IMR-90 (cell line): Measurements from ENCODE around the gene NPW. TPM values are rescaled to one million over a fixed set of nuclear protein-coding genes. Genes with fewer than 3 reads are reported as not detected.
A peak's percentile ranks its signal among the peaks of the same experiment; 100 is the strongest.

ENCODE experiments used
- ATAC-seq: fragments of 200-7000 bp; cut with Tn5 transposase; 2 replicates; pipeline ENCODE4 v1.9.1; 2020; ENCODE audit warnings: low read depth, mild to moderate bottlenecking, moderate library complexity
- BruUV-seq: library from RNA; stranded (reverse); fragments of 400-500 nt; replicated peaks from 2 replicates; lab custom pipeline; 2021; lab: Mats Ljungman, UMichigan
- CTCF ChIA-PET: fragments of 300-600 bp; formaldehyde crosslinking; extraction: SDS; loops from one replicate; lab custom pipeline; 2021; ENCODE audit warnings: antibody characterized with exemption; lab: Yijun Ruan, JAX
- POLR2A ChIA-PET: fragments of 300-600 bp; sonication (Branson Sonifier 250); formaldehyde crosslinking; loops from one replicate; lab custom pipeline; 2022; ENCODE audit warnings: antibody characterized with exemption; ENCODE audit not compliant: unreplicated experiment; lab: Charles Lee
- DNase-seq: peaks from one replicate; pipeline ENCODE4 v3.0.0; 2013
- H2AFZ ChIP-seq: replicated peaks from 2 replicates; pipeline ENCODE3; 2013; ENCODE audit warnings: low read length, mild to moderate bottlenecking; ENCODE audit not compliant: poor library complexity
- H2AK5ac ChIP-seq: 2 replicates; pipeline ENCODE4 v1.6.1; 2013; ENCODE audit warnings: low read depth, low read length, inconsistent platforms
- H2AK9ac ChIP-seq: replicated peaks from 2 replicates; pipeline ENCODE3; 2013; ENCODE audit warnings: mild to moderate bottlenecking, low read depth, low read length, moderate library complexity; ENCODE audit not compliant: poor library complexity
- H2BK120ac ChIP-seq: 2 replicates; pipeline ENCODE4 v1.6.1; 2013; ENCODE audit warnings: low read depth, low read length, inconsistent platforms
- H2BK15ac ChIP-seq: 3 replicates; pipeline ENCODE4 v1.6.1; 2013; ENCODE audit warnings: low read depth, low read length, inconsistent platforms
- H2BK20ac ChIP-seq: 2 replicates; pipeline ENCODE4 v1.6.1; 2013; ENCODE audit warnings: low read depth, mild to moderate bottlenecking, inconsistent platforms, low read length, moderate library complexity
- H2BK5ac ChIP-seq: 2 replicates; pipeline ENCODE4 v1.6.1; 2013; ENCODE audit warnings: mild to moderate bottlenecking, low read depth, low read length, inconsistent platforms; ENCODE audit not compliant: poor library complexity, severe bottlenecking
- H3K14ac ChIP-seq: replicated peaks from 2 replicates; pipeline ENCODE4 v1.6.1; 2013; ENCODE audit warnings: low read depth, low read length, inconsistent platforms
- H3K18ac ChIP-seq: 2 replicates; pipeline ENCODE4 v1.6.1; 2013; ENCODE audit warnings: low read depth, low read length, control low read depth
- H3K23ac ChIP-seq: 2 replicates; pipeline ENCODE4 v1.6.1; 2013; ENCODE audit warnings: low read depth, low read length, inconsistent platforms
- H3K27ac ChIP-seq: 2 replicates; pipeline ENCODE4 v1.5.1; 2013; ENCODE audit warnings: mild to moderate bottlenecking, control low read depth, low read length; ENCODE audit not compliant: insufficient read depth
- H3K27me3 ChIP-seq: 2 replicates; pipeline ENCODE4 v1.6.1; 2013; ENCODE audit warnings: low read length; ENCODE audit not compliant: control insufficient read depth, insufficient read depth
- H3K36me3 ChIP-seq: 2 replicates; pipeline ENCODE4 v1.6.1; 2013; ENCODE audit warnings: low read length, mixed read lengths; ENCODE audit not compliant: control insufficient read depth, insufficient read depth
- H3K4ac ChIP-seq: 2 replicates; pipeline ENCODE4 v1.6.1; 2013; ENCODE audit warnings: low read depth, low read length, inconsistent platforms
- H3K4me1 ChIP-seq: 2 replicates; pipeline ENCODE4 v1.6.1; 2013; ENCODE audit warnings: low read length, mixed read lengths; ENCODE audit not compliant: control insufficient read depth, insufficient read depth
- H3K4me2 ChIP-seq: 2 replicates; pipeline ENCODE4 v1.6.1; 2013; ENCODE audit warnings: low read depth, mild to moderate bottlenecking, control low read depth, low read length, moderate library complexity
- H3K4me3 ChIP-seq: 2 replicates; pipeline ENCODE4 v1.5.1; 2013; ENCODE audit warnings: low read depth, mild to moderate bottlenecking, control low read depth, low read length, moderate library complexity; ENCODE audit not compliant: insufficient read depth
- H3K56ac ChIP-seq: 2 replicates; pipeline ENCODE4 v1.6.1; 2013; ENCODE audit warnings: low read length, inconsistent platforms; ENCODE audit not compliant: insufficient read depth; ENCODE audit errors: extremely low read depth
- H3K79me1 ChIP-seq, 2 experiments: 2 replicates each; pipeline ENCODE4 v1.6.1; 2013; ENCODE audit warnings: low read length in 2 of 2, inconsistent platforms in 1 of 2, low read depth in 1 of 2
- H3K9ac ChIP-seq: 2 replicates; pipeline ENCODE4 v1.6.1; 2013; ENCODE audit warnings: low read depth, low read length, control low read depth
- H3K9me1 ChIP-seq: 2 replicates; pipeline ENCODE4 v1.6.1; 2013; ENCODE audit warnings: low read length, inconsistent platforms; ENCODE audit not compliant: insufficient read depth
- H3K9me3 ChIP-seq: 2 replicates; pipeline ENCODE4 v1.6.1; 2013; ENCODE audit warnings: low read length; ENCODE audit not compliant: control insufficient read depth, insufficient read depth
- H4K20me1 ChIP-seq: 2 replicates; pipeline ENCODE4 v1.6.1; 2013; ENCODE audit warnings: low read length, inconsistent platforms; ENCODE audit not compliant: insufficient read depth
- H4K5ac ChIP-seq: 2 replicates; pipeline ENCODE4 v1.6.1; 2013; ENCODE audit warnings: mild to moderate bottlenecking, low read depth, low read length, control low read depth
- H4K8ac ChIP-seq, 2 experiments: 2 replicates each; pipeline ENCODE4 v1.6.1; 2013; ENCODE audit warnings: low read depth in 2 of 2, low read length in 2 of 2, control low read depth in 1 of 2, inconsistent platforms in 1 of 2
- H4K91ac ChIP-seq: 2 replicates; pipeline ENCODE4 v1.6.1; 2013; ENCODE audit warnings: low read depth, low read length, inconsistent platforms; ENCODE audit not compliant: insufficient read depth
- BHLHE40 ChIP-seq: fragments of 150-350 bp; IDR thresholded peaks from 2 replicates; pipeline ENCODE4 v1.6.1; 2016; ENCODE audit warnings: mild to moderate bottlenecking, low read depth, low read length
- CHD1 ChIP-seq: IDR thresholded peaks from 2 replicates; pipeline ENCODE4 v1.6.1; 2012; ENCODE audit warnings: low read depth, low read length, improper control_type of control experiment
- CTCF ChIP-seq: conservative IDR thresholded peaks from 2 replicates; pipeline ENCODE4 v1.5.1; 2012; ENCODE audit warnings: mild to moderate bottlenecking, low read depth, low read length, improper control_type of control experiment
- ELK1 ChIP-seq: fragments of 150-350 bp; IDR thresholded peaks from 2 replicates; pipeline ENCODE4 v1.6.1; 2016; ENCODE audit warnings: low read depth, mild to moderate bottlenecking, low read length, moderate library complexity, borderline replicate concordance
- FOS ChIP-seq: fragments of 150-350 bp; IDR thresholded peaks from 2 replicates; pipeline ENCODE4 v1.6.1; 2016; ENCODE audit warnings: low read depth, low read length
- MXI1 ChIP-seq: IDR thresholded peaks from 2 replicates; pipeline ENCODE4 v1.6.1; 2012; ENCODE audit warnings: low read depth, mild to moderate bottlenecking, low read length, moderate library complexity, borderline replicate concordance
- NFE2L2 ChIP-seq: fragments of 150-350 bp; IDR thresholded peaks from 2 replicates; pipeline ENCODE4 v1.6.1; 2016; ENCODE audit warnings: low read depth, mild to moderate bottlenecking, low read length
- RFX5 ChIP-seq: IDR thresholded peaks from 2 replicates; pipeline ENCODE4 v1.8.0; 2012; ENCODE audit warnings: low read depth, mild to moderate bottlenecking, low read length, moderate library complexity
- SMC3 ChIP-seq: fragments of 150-350 bp; IDR thresholded peaks from 2 replicates; pipeline ENCODE4 v1.6.1; 2016; ENCODE audit warnings: low read depth, mild to moderate bottlenecking, antibody characterized with exemption, low read length, moderate library complexity
- USF2 ChIP-seq: fragments of 150-350 bp; IDR thresholded peaks from 2 replicates; pipeline ENCODE4 v1.6.1; 2017; ENCODE audit warnings: mild to moderate bottlenecking, antibody characterized with exemption, low read length, low read depth
- WGBS, 2 experiments: methylation state at CpG; one replicate each; pipeline versions ENCODE4 v1.1.5 to v1.1.7; 2013; ENCODE audit warnings: missing lambda C conversion rate in 2 of 2; ENCODE audit not compliant: insufficient read length in 1 of 2; ENCODE audit errors: extremely low coverage in 2 of 2; 5-methylcytosine and 5-hydroxymethylcytosine counted together
- dilution Hi-C: fragments of 300-500 bp; cut with HindIII; formaldehyde crosslinking; loops from one replicate; pipeline ENCODE4 v1.14.3; 2018; ENCODE audit warnings: low sequenced_read_pairs; ENCODE audit not compliant: unreplicated experiment
- in situ Hi-C: fragments of 300-500 bp; cut with MboI; formaldehyde crosslinking; loops from 3 replicates; pipeline ENCODE4 v1.14.3; 2019; ENCODE audit warnings: low sequenced_read_pairs, inconsistent platforms, mixed read lengths
- intact Hi-C: fragments of 100-400 bp; cut with micrococcal nuclease; formaldehyde crosslinking; loops from 2 replicates; pipeline ENCODE4 v1.10.0; 2022
- polyA plus RNA-seq, 3 experiments: library from polyadenylated mRNA; depleted of rRNA; stranded (reverse); fragments of >200 nt; gene quantifications; 2 replicates each; pipeline ENCODE4 v1.2.3, GENCODE V29; 2012; ENCODE audit warnings: low replicate concordance in 1 of 3
- total RNA-seq: library from RNA; depleted of rRNA; stranded (reverse); fragments of >200 nt; gene quantifications from 2 replicates; pipeline ENCODE4 v1.2.3, GENCODE V29; 2012

The NPW gene
- total and polyA plus RNA-seq, 2 of the 4 experiments (the other 2 are of a cell fraction), result 0.18 to 2.0 TPM

- no peak overlapping the region for H2BK20ac ChIP-seq
- H4K8ac ChIP-seq, result no peak overlapping the region
- H3K36me3 ChIP-seq, result peaks cover 25% of the 10 kb centered on the region
- TF ChIP-seq MXI1 (no peak), CTCF (no peak), SMC3 (no peak), CHD1 (no peak), RFX5 (no peak), USF2 (no peak), FOS (no peak), BHLHE40 (no peak), NFE2L2 (no peak), ELK1 (no peak)
- H3K4ac ChIP-seq, result no peak overlapping the region
- in situ Hi-C loops, result no loop called here
- peaks cover 8% of the 10 kb centered on the region for H3K4me1 ChIP-seq
- H2BK120ac ChIP-seq, result no peak overlapping the region
- H3K27ac ChIP-seq, result no peak overlapping the region
- BruUV-seq, result no TSS peak
- peak overlapping the region; percentile 34 for H2AK5ac ChIP-seq
- H3K4me2 ChIP-seq, result peak overlapping the region; percentile 92
- no peak overlapping the region for H3K9ac ChIP-seq
- H3K14ac ChIP-seq, result no peak overlapping the region
- no peaks in the 10 kb centered on the region; the same call in none of the 2 replicates for H4K20me1 ChIP-seq
- no peaks in the 10 kb centered on the region for H3K9me3 ChIP-seq
- DNase-seq (no peak), ATAC-seq (no peak)
- peaks cover 31% of the 10 kb centered on the region; the same call in 1 of the 2 replicates for H3K27me3 ChIP-seq
- peak overlapping the region; percentile 79 for H3K23ac ChIP-seq
- H3K18ac ChIP-seq, result no peak overlapping the region
- peak overlapping the region; percentile 76 for H3K4me3 ChIP-seq
- no peak overlapping the region for H3K56ac ChIP-seq
- CTCF ChIA-PET, result interaction anchor here (0.7 kb wide), 1 partner anchor 173 kb away, joined by 5 read pairs; no protein-coding TSS in a partner anchor
- H4K5ac ChIP-seq, result no peak overlapping the region
- dilution Hi-C loops, result no loop called here
- H2AFZ ChIP-seq, result peak overlapping the region; percentile 94
- peaks cover 21 to 29% of the 10 kb centered on the region in 2 experiments for H3K79me1 ChIP-seq
- WGBS, 2 experiments, result 25% methylated on average over 9 of the region's 19 CpGs; no CpG with 5 or more reads in 1 of the 2 experiments
- no peak overlapping the region; the same call in 1 of the 2 replicates for H4K91ac ChIP-seq
- no peak overlapping the region for H2BK15ac ChIP-seq
- intact Hi-C loops, result no loop called here
- POLR2A ChIA-PET, result no interaction called here
- no peak overlapping the region for H2AK9ac ChIP-seq
- no peak overlapping the region for H2BK5ac ChIP-seq
- peaks cover 9% of the 10 kb centered on the region for H3K9me1 ChIP-seq
These were observed 36.5 kb upstream of the NPW start for GRCh38 chr16:1982991-1983543.
